ENCODE results near the gene ABTB2.
"Not testable (repeated sequence)": the region's sequence is repeated elsewhere in the genome, so short reads cannot be mapped to it uniquely, and the experiment has no call there.

ABTB2 gene

GRCh38 chr11:34357701-34358257, at the start of gene ABTB2:
ABTB2 (minus strand) TSS chr11:34358010.
- DNase-seq, result peak; percentile 96 to 99 (median 99)
- intact Hi-C loops (cut with DNase I), result loop anchor here (5.0 kb wide), 2 partner anchors 90 to 250 kb away; partner anchors contain the start of gene NAT10

- intact Hi-C loops (cut with DNase I), result no loop called here
- peak in 3 of 42 donors; percentile 4 to 17 (median 17) for DNase-seq
Observed at GRCh38 chr11:34407121-34407813, 49.5 kb upstream of the ABTB2 start.

- intact Hi-C loops (cut with DNase I), result no loop called here
- DNase-seq, result no peak
Observed at GRCh38 chr11:34406413-34406812, 48.6 kb upstream of the ABTB2 start.

GRCh38 chr11:34405079-34405858, 47.5 kb upstream of the ABTB2 start:
- no peak for DNase-seq
- intact Hi-C loops (cut with DNase I), result no loop called here

GRCh38 chr11:34404280-34404679, 46.5 kb upstream of the ABTB2 start:
- intact Hi-C loops (cut with DNase I), result no loop called here
- DNase-seq, result no peak

- intact Hi-C loops (cut with DNase I), result no loop called here
- DNase-seq, result no peak
Observed at GRCh38 chr11:34403431-34403830, 45.6 kb upstream of the ABTB2 start.

GRCh38 chr11:34397811-34398210, 40.0 kb upstream of the ABTB2 start:
- intact Hi-C loops (cut with DNase I), result no loop called here

GRCh38 chr11:34397120-34397519, 39.3 kb upstream of the ABTB2 start:
- no peak for DNase-seq
- intact Hi-C loops (cut with DNase I), result no loop called here

More at GRCh38 chr11:34397811-34398210, 40.0 kb upstream of the ABTB2 start:
- DNase-seq, result no peak

GRCh38 chr11:34395916-34396550, 38.2 kb upstream of the ABTB2 start:
- intact Hi-C loops (cut with DNase I), result no loop called here

GRCh38 chr11:34394771-34395300, 37.0 kb upstream of the ABTB2 start:
- intact Hi-C loops (cut with DNase I), result no loop called here
- no peak for DNase-seq

More at GRCh38 chr11:34395916-34396550, 38.2 kb upstream of the ABTB2 start:
- DNase-seq, result no peak

- intact Hi-C loops (cut with DNase I), result no loop called here
- DNase-seq, result no peak
Observed at GRCh38 chr11:34387653-34388052, 29.8 kb upstream of the ABTB2 start.

- intact Hi-C loops (cut with DNase I), result not testable (repeated sequence)
Observed at GRCh38 chr11:34386356-34386755, 28.5 kb upstream of the ABTB2 start.

GRCh38 chr11:34382532-34383276, 24.9 kb upstream of the ABTB2 start:
- no peak for DNase-seq
- intact Hi-C loops (cut with DNase I), result no loop called here

More at GRCh38 chr11:34386356-34386755, 28.5 kb upstream of the ABTB2 start:
- not testable (repeated sequence) for DNase-seq

- intact Hi-C loops (cut with DNase I), result no loop called here
- DNase-seq, result no peak
Observed at GRCh38 chr11:34381775-34382174, 24.0 kb upstream of the ABTB2 start.

GRCh38 chr11:34380696-34381095, 22.9 kb upstream of the ABTB2 start:
- intact Hi-C loops (cut with DNase I), result no loop called here
- no peak for DNase-seq

GRCh38 chr11:34379539-34379938, 21.7 kb upstream of the ABTB2 start:
- no peak for DNase-seq
- intact Hi-C loops (cut with DNase I), result no loop called here

- DNase-seq, result no peak
- intact Hi-C loops (cut with DNase I), result no loop called here
Observed at GRCh38 chr11:34379079-34379478, 21.3 kb upstream of the ABTB2 start.

- DNase-seq, result no peak
- intact Hi-C loops (cut with DNase I), result no loop called here
Observed at GRCh38 chr11:34373727-34374126, 15.9 kb upstream of the ABTB2 start.

GRCh38 chr11:34366522-34366921, 8.7 kb upstream of the ABTB2 start:
- DNase-seq, result no peak
- intact Hi-C loops (cut with DNase I), result loop anchor here (10.0 kb wide), 1 partner anchor 538 kb away; no protein-coding TSS in a partner anchor
